ENCODE data around the gene KREMEN1. TPM values are rescaled to one million over a fixed set of nuclear protein-coding genes. Genes with fewer than 3 reads are reported as not detected.

KREMEN1 gene
- total and polyA plus RNA-seq, 2 of the 4 experiments (the other 2 are of a cell fraction): 2.9 to 4.6 TPM

DNA sequence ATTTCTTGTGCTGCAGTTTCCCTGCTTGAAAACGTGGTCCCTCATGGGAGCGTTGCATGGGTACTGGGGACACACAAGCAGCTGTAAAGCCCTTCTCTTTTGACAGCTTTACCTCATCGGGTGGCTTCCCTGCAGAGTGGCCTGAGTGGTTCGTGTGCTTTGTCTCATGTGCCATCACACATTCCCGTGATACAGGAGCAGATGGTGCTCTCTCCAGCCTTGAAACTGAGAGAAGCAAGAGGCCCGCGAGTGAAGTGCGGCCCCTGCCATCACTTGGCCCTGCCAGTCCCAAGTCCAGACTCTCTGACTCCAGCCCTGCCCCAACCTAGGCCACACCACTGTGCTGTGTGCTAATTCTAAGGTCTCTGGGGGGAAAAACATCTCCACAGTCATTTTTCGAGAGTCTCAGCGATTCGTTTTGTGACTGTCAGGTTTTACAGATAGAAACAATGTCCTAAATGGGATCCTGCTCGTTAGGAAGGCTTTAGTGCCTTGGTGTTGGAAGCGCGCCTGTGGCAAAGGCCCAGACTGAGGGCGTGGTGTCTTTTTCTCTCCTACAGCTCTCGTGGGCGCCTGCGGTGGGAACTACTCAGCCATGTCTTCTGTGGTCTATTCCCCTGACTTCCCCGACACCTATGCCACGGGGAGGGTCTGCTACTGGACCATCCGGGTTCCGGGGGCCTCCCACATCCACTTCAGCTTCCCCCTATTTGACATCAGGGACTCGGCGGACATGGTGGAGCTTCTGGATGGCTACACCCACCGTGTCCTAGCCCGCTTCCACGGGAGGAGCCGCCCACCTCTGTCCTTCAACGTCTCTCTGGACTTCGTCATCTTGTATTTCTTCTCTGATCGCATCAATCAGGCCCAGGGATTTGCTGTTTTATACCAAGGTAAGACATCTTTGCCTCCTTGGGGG, 64.2 kb downstream of the KREMEN1 start:
- Histone ChIP-seq H3K4ac (ENCODE audit: low read depth, low read length) (no peak overlapping the region), H2AFZ (replicated peaks; ENCODE audit: low read length, poor library complexity) (no peak overlapping the region), H3K56ac (ENCODE audit: extremely low read depth, insufficient read depth, low read length) (no peak overlapping the region), H3K9me1 (ENCODE audit: insufficient read depth, low read length) (0 out of 2 replicates have a peak, but pooled peaks cover 3% of the 10 kb centered on the region), H4K20me1 (ENCODE audit: insufficient read depth, low read length) (no peaks in the 10 kb centered on the region), H4K5ac (ENCODE audit: low read depth, low read length) (no peak overlapping the region), H3K27ac (ENCODE audit: insufficient read depth, low read length) (no peak overlapping the region), H3K9me3 (ENCODE audit: control insufficient read depth, insufficient read depth, low read length) (no peaks in the 10 kb centered on the region), H2AK9ac (replicated peaks; ENCODE audit: low read depth, low read length, poor library complexity) (no peak overlapping the region), H2BK120ac (ENCODE audit: low read depth, low read length) (no peak overlapping the region), H2BK20ac (ENCODE audit: low read depth, low read length) (no peak overlapping the region), H3K18ac (ENCODE audit: low read depth, low read length) (no peak overlapping the region), H3K79me1 (ENCODE audit: low read depth in 1 of 2, low read length in 2 of 2) (no peaks in the 10 kb centered on the region), H3K4me2 (ENCODE audit: low read depth, low read length) (no peak overlapping the region), H3K4me3 (ENCODE audit: insufficient read depth, low read depth, low read length) (no peak overlapping the region), H2AK5ac (ENCODE audit: low read depth, low read length) (no peak overlapping the region), H3K9ac (ENCODE audit: low read depth, low read length) (no peak overlapping the region), H2BK15ac (ENCODE audit: low read depth, low read length) (no peak overlapping the region), H2BK5ac (ENCODE audit: low read depth, low read length, poor library complexity, severe bottlenecking) (no peak overlapping the region), H3K23ac (ENCODE audit: low read depth, low read length) (no peak overlapping the region), H3K27me3 (ENCODE audit: control insufficient read depth, insufficient read depth, low read length) (no peaks in the 10 kb centered on the region), H4K91ac (ENCODE audit: insufficient read depth, low read depth, low read length) (no peak overlapping the region; the same call in 1 of the 2 replicates), H4K8ac (ENCODE audit: low read depth in 2 of 2, low read length in 2 of 2) (no peak overlapping the region), H3K36me3 (ENCODE audit: control insufficient read depth, insufficient read depth, low read length) (peaks cover 7% of the 10 kb centered on the region; the same call in 1 of the 2 replicates), H3K4me1 (ENCODE audit: control insufficient read depth, insufficient read depth, low read length) (peaks cover 3% of the 10 kb centered on the region; the same call in 1 of the 2 replicates), H3K14ac (replicated peaks; ENCODE audit: low read depth, low read length) (no peak overlapping the region)
- CTCF ChIA-PET: no interaction called here
- WGBS, 2 experiments (ENCODE audit: extremely low coverage in 2 of 2, insufficient read length in 1 of 2): 84% methylated on average over 20 of the region's 31 CpGs; no CpG with 5 or more reads in 1 of the 2 experiments
- POLR2A ChIA-PET (ENCODE audit: unreplicated experiment): no interaction called here
- in situ Hi-C loops (cut with MboI; ENCODE audit: low sequenced_read_pairs): no loop called here
- no TSS peak for BruUV-seq (replicated peaks)
- no peak for DNase-seq
- intact Hi-C loops (cut with micrococcal nuclease): loop anchor here (2.0 kb wide), 1 partner anchor 50 kb away; no protein-coding TSS in a partner anchor
- no peak for ATAC-seq (ENCODE audit: low read depth)
- dilution Hi-C loops (cut with HindIII; ENCODE audit: low sequenced_read_pairs, unreplicated experiment): no loop called here
- TF ChIP-seq, protein P1, sequence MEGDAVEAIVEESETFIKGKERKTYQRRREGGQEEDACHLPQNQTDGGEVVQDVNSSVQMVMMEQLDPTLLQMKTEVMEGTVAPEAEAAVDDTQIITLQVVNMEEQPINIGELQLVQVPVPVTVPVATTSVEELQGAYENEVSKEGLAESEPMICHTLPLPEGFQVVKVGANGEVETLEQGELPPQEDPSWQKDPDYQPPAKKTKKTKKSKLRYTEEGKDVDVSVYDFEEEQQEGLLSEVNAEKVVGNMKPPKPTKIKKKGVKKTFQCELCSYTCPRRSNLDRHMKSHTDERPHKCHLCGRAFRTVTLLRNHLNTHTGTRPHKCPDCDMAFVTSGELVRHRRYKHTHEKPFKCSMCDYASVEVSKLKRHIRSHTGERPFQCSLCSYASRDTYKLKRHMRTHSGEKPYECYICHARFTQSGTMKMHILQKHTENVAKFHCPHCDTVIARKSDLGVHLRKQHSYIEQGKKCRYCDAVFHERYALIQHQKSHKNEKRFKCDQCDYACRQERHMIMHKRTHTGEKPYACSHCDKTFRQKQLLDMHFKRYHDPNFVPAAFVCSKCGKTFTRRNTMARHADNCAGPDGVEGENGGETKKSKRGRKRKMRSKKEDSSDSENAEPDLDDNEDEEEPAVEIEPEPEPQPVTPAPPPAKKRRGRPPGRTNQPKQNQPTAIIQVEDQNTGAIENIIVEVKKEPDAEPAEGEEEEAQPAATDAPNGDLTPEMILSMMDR (conservative IDR thresholded peaks at IDR 0.05; ENCODE audit: low read depth, low read length): no peak
- TF ChIP-seq RAD21 (IDR thresholded peaks at IDR 0.05; ENCODE audit: low read length): no peak
- no peak for TF ChIP-seq POLR2A (IDR thresholded peaks at IDR 0.05; ENCODE audit: low read depth, low read length)
- TF ChIP-seq BHLHE40 (IDR thresholded peaks at IDR 0.05; ENCODE audit: low read depth, low read length): no peak
- TF ChIP-seq FOS (IDR thresholded peaks at IDR 0.05; ENCODE audit: low read depth, low read length): no peak
- no peak for TF ChIP-seq RCOR1 (IDR thresholded peaks at IDR 0.05; ENCODE audit: insufficient replicate concordance, low read length)
- no peak for TF ChIP-seq MAFK (IDR thresholded peaks at IDR 0.05; ENCODE audit: low read depth, low read length)
- no peak for TF ChIP-seq MXI1 (IDR thresholded peaks at IDR 0.05; ENCODE audit: borderline replicate concordance, low read depth, low read length)
- TF ChIP-seq CHD1 (IDR thresholded peaks at IDR 0.05; ENCODE audit: low read depth, low read length): no peak
- no peak for TF ChIP-seq SMC3 (IDR thresholded peaks at IDR 0.05; ENCODE audit: low read depth, low read length)
- TF ChIP-seq, protein P2, sequence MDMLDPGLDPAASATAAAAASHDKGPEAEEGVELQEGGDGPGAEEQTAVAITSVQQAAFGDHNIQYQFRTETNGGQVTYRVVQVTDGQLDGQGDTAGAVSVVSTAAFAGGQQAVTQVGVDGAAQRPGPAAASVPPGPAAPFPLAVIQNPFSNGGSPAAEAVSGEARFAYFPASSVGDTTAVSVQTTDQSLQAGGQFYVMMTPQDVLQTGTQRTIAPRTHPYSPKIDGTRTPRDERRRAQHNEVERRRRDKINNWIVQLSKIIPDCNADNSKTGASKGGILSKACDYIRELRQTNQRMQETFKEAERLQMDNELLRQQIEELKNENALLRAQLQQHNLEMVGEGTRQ (IDR thresholded peaks at IDR 0.05; ENCODE audit: low read depth, low read length): no peak
- no peak for TF ChIP-seq NFE2L2 (IDR thresholded peaks at IDR 0.05; ENCODE audit: low read depth, low read length)
- no peak for TF ChIP-seq RFX5 (IDR thresholded peaks at IDR 0.05; ENCODE audit: low read depth, low read length)
- no peak for TF ChIP-seq CEBPB (IDR thresholded peaks at IDR 0.05; ENCODE audit: low read depth, low read length)
- TF ChIP-seq, protein P3, sequence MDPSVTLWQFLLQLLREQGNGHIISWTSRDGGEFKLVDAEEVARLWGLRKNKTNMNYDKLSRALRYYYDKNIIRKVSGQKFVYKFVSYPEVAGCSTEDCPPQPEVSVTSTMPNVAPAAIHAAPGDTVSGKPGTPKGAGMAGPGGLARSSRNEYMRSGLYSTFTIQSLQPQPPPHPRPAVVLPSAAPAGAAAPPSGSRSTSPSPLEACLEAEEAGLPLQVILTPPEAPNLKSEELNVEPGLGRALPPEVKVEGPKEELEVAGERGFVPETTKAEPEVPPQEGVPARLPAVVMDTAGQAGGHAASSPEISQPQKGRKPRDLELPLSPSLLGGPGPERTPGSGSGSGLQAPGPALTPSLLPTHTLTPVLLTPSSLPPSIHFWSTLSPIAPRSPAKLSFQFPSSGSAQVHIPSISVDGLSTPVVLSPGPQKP (IDR thresholded peaks at IDR 0.05; ENCODE audit: borderline replicate concordance, low read depth, low read length): no peak
